Large intestine (tissue), 3 donors: ENCODE measurements around the gene RSRC1. TPM values are rescaled to one million over a fixed set of nuclear protein-coding genes. Genes with fewer than 3 reads are reported as not detected.

Experiments used
- DNase-seq, 2 donors: peaks; one replicate each; pipeline versions ENCODE4 v3.0.0 to v3.0.0-alpha.2; 2013
- H3K27ac ChIP-seq: one replicate; pipeline ENCODE4 v1.5.1; 2013; ENCODE audit warnings: low read length
- H3K27me3 ChIP-seq: 2 replicates; pipeline ENCODE4 v1.6.1; 2013; ENCODE audit warnings: low read length; ENCODE audit not compliant: control insufficient read depth, insufficient read depth
- H3K36me3 ChIP-seq: 2 replicates; pipeline ENCODE4 v1.6.1; 2013; ENCODE audit warnings: low read length; ENCODE audit not compliant: control insufficient read depth, insufficient read depth
- H3K4me1 ChIP-seq: one replicate; pipeline ENCODE4 v1.6.1; 2013; ENCODE audit warnings: low read length; ENCODE audit not compliant: control insufficient read depth, insufficient read depth
- H3K4me3 ChIP-seq: one replicate; pipeline ENCODE4 v1.5.1; 2013; ENCODE audit warnings: low read length
- H3K9me3 ChIP-seq: one replicate; pipeline ENCODE4 v1.6.1; 2013; ENCODE audit warnings: mild to moderate bottlenecking, low read depth, low read length, moderate library complexity; ENCODE audit not compliant: control insufficient read depth
- WGBS: methylation state at CpG from one replicate; pipeline ENCODE4 v1.1.5; 2013; ENCODE audit warnings: low lambda C conversion rate; ENCODE audit not compliant: insufficient coverage; 5-methylcytosine and 5-hydroxymethylcytosine counted together
- polyA plus RNA-seq: library from polyadenylated mRNA; unstranded; fragments of 120-200 nt; gene quantifications from one replicate; pipeline ENCODE4 v1.2.1, GENCODE V29; 2013

Gene RSRC1
- polyA plus RNA-seq, 1 donor, result 22.4 TPM

- Histone ChIP-seq H3K27me3 (peaks cover 6% of the 10 kb centered on the region), H3K27ac (no peak overlapping the region), H3K9me3 (peaks cover 5% of the 10 kb centered on the region), H3K36me3 (no peaks in the 10 kb centered on the region), H3K4me3 (no peak overlapping the region), H3K4me1 (peaks cover 5% of the 10 kb centered on the region)
- 94% methylated on average over 6 of the region's 16 CpGs for WGBS
- no peak for DNase-seq
Measured at GRCh38 chr3:158571969-158572765, 462.3 kb downstream of the RSRC1 start.

DNA sequence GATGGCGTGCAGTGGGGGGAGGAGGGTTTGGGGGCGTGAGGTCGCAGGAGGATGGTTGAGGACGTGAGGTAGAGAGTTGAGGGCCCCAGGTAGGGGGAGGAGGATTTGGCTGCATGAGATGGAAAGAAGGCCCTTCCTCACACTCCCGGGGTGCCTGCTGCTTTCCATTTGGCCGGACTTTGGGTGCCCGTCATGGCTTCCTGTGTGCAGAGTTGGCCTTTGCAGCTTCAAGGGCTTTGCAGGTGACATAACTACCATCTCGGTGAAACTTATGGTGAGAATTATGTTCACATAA lies 462.8 kb downstream of the RSRC1 start:
- Histone ChIP-seq H3K4me3 (no peak overlapping the region), H3K27me3 (peaks cover 6% of the 10 kb centered on the region), H3K27ac (no peak overlapping the region), H3K9me3 (peaks cover 5% of the 10 kb centered on the region), H3K4me1 (peaks cover 5% of the 10 kb centered on the region), H3K36me3 (no peaks in the 10 kb centered on the region)
- WGBS, result no CpG with 5 or more reads among the region's 8 CpGs
- DNase-seq, result no peak

- Histone ChIP-seq H3K4me1 (peaks cover 5% of the 10 kb centered on the region), H3K36me3 (no peaks in the 10 kb centered on the region), H3K9me3 (peaks cover 5% of the 10 kb centered on the region), H3K27me3 (peaks cover 6% of the 10 kb centered on the region), H3K4me3 (no peak overlapping the region), H3K27ac (no peak overlapping the region)
- DNase-seq, result no peak
- WGBS, result no CpG with 5 or more reads among the region's 7 CpGs
Measured at GRCh38 chr3:158573714-158574113, 463.8 kb downstream of the RSRC1 start.

GRCh38 chr3:158574646-158575045 lies 464.8 kb downstream of the RSRC1 start:
- Histone ChIP-seq H3K9me3 (peaks cover 5% of the 10 kb centered on the region), H3K4me1 (peaks cover 5% of the 10 kb centered on the region), H3K4me3 (no peak overlapping the region), H3K36me3 (no peaks in the 10 kb centered on the region), H3K27ac (no peak overlapping the region), H3K27me3 (peaks cover 3% of the 10 kb centered on the region)
- DNase-seq, result no peak
- no CpG with 5 or more reads among the region's 1 CpG for WGBS

DNA sequence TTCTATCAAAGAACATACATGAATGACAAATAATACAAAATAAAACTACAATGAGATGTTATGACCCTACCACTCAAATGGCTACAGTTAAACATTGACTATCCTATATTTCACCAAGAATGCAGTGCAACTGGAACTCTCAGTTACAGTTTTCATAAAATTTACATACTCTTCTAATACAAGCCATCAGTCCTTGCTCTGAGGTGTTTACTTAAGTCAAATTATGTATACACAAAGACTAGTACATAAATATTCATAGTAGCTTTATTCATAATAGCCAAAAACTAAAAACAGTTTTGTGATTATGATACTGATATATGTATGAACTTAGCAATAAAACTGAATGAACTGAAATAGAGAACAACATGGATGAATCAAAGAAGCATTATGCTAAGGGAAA lies 480.3 kb downstream of the RSRC1 start:
- no peaks in the 10 kb centered on the region for H3K27me3 ChIP-seq
- no peaks in the 10 kb centered on the region for H3K36me3 ChIP-seq
- H3K4me3 ChIP-seq, result no peak overlapping the region
- H3K27ac ChIP-seq, result no peak overlapping the region
- H3K4me1 ChIP-seq, result no peaks in the 10 kb centered on the region
- DNase-seq, result no peak
- no peaks in the 10 kb centered on the region for H3K9me3 ChIP-seq

Other genes starting within 250 kb of the RSRC1 start
- gene SHOX2, start 3.7 kb upstream of the RSRC1 start, polyA plus RNA-seq, result 0.18 TPM